Stimulated activated CD4-positive, alpha-beta T cell treated with anti-CD3 and anti-CD28 coated beads, Interleukin-2, amount 100 ng/mL, for 48 hours (primary cell): ENCODE data around the gene MRPL34.

ENCODE experiments used
- DNase-seq, 2 donors: peaks; one replicate each; pipeline ENCODE4 v3.0.0-alpha.2; 2020

Gene MRPL34

GRCh38 chr19:17329366-17330261 lies 23.9 kb downstream of the MRPL34 start:
- DNase-seq, result no peak

GRCh38 chr19:17330262-17331044 lies 24.8 kb downstream of the MRPL34 start:
- no peak for DNase-seq

GRCh38 chr19:17331045-17331558 lies 25.4 kb downstream of the MRPL34 start:
- no peak for DNase-seq

GRCh38 chr19:17332360-17332676 lies 26.6 kb downstream of the MRPL34 start:
- no peak for DNase-seq

- peak; percentile 38 to 41 for DNase-seq
Measured at GRCh38 chr19:17332677-17333581, 27.3 kb downstream of the MRPL34 start.

GRCh38 chr19:17333611-17334413 lies 28.1 kb downstream of the MRPL34 start:
- DNase-seq, result peak; percentile 62 to 65

- DNase-seq, result peak; percentile 93 to 97
Measured at GRCh38 chr19:17334414-17335409, 29.0 kb downstream of the MRPL34 start, which contains the start of gene ANO8. Gene ANO8, minus strand, starts transcription at chr19:17334855. Its CDS starts 185 bp downstream, at chr19:17334670.

GRCh38 chr19:17335575-17335974 lies 29.9 kb downstream of the MRPL34 start:
- DNase-seq, result no peak

GRCh38 chr19:17336872-17337674 lies 31.4 kb downstream of the MRPL34 start, which contains the start of gene GTPBP3:
Gene GTPBP3, plus strand, starts transcription at chr19:17337553. Its CDS starts 59 bp downstream, at chr19:17337612.
- DNase-seq, result peak; percentile 92 to 93

GRCh38 chr19:17337675-17338432 lies 32.2 kb downstream of the MRPL34 start:
- peak in 1 of 2 donors; percentile 42 for DNase-seq

- DNase-seq, result no peak
Measured at GRCh38 chr19:17338433-17339078, 32.9 kb downstream of the MRPL34 start.

GRCh38 chr19:17339088-17339741 lies 33.5 kb downstream of the MRPL34 start:
- DNase-seq, result peak; percentile 61 to 64

GRCh38 chr19:17340302-17340870 lies 34.7 kb downstream of the MRPL34 start:
- DNase-seq, result no peak

GRCh38 chr19:17340871-17341357 lies 35.2 kb downstream of the MRPL34 start:
- DNase-seq, result no peak

GRCh38 chr19:17341386-17341785 lies 35.7 kb downstream of the MRPL34 start:
- no peak for DNase-seq

- no peak for DNase-seq
Measured at GRCh38 chr19:17341845-17342244, 36.2 kb downstream of the MRPL34 start.
